AG08396 (cell line): ENCODE results near the gene ZEB1.

Experiments used
- DNase-seq: peaks from one replicate; pipeline ENCODE4 v3.0.0; 2012; ENCODE audit warnings: low spot score, mixed read lengths

ZEB1 gene

DNA sequence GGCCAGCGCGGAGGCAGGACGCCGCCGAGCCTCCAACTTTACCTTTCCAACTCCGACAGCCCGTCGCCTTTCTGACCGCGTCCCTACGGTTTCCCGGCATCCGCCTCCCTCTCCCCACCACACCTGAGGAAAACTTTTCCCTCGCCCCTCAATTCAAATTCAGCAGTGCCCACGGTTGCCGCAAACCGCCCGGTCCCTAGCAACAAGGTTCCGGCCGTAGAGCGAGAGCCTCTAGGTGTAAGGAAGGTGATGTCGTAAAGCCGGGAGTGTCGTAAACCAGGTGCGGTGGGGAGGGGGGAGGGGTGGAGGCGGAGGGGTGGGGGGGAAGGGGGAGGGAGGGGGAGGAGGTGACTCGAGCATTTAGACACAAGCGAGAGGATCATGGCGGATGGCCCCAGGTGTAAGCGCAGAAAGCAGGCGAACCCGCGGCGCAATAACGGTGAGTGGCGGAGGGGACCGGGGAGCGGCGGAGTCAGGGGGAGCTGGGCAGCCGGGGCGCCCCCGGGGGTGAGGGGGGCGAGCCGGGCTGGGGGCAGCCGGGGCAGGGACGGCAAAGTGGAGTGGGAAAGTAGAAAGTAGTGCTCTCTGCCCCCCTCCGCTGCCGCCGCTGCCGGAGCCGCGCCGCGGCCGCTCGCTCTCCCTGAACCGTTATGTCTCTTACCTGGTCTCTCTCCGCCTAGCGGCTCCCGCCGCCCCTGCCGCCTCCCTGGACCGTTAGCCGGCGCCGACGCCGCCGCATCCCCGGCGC lies at the start of gene ZEB1:
ZEB1 (plus strand) TSS at position 363 of the 748 bp plus-strand sequence; CDS start at position 382, 19 bp downstream.
- peak; percentile 86 for DNase-seq

DNA sequence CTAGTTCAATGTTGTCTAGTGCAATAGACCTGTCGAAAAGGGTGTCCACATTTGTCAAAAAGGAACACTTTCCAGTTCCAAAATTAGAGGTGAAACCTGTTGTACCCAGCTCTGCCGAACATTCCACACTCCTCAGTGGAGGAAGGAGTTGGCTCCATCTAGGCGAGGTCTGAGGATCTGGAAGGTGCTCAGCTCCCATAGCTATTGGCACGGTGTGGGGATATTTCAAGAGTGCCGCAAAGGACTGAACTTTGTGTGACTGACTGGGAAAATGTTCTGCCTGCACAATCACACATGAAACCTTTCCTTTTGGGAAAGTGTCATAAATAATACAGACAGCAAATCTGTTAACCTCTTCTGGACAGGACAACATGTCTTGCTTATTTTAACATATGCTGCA lies 48.1 kb upstream of the ZEB1 start:
- DNase-seq: no peak

DNA sequence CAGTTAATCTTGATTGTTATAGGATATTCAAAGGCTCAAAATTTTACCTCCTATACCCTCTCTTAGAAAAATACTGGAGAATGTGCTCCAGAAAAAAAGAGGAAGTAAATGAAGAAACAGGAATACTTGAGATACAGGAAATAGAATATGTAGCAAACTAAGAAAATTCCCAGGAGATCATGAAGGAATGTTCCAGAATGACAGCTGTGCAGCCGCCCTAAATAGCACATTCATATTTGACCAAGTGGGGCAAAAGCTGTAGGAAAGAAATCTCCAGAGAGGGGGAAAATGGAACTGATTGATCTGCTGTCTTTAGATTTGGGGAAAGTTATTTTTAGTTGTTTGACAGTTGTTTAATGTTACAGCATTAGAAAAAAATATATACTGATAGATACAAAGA lies 46.2 kb upstream of the ZEB1 start:
- no peak for DNase-seq

DNA sequence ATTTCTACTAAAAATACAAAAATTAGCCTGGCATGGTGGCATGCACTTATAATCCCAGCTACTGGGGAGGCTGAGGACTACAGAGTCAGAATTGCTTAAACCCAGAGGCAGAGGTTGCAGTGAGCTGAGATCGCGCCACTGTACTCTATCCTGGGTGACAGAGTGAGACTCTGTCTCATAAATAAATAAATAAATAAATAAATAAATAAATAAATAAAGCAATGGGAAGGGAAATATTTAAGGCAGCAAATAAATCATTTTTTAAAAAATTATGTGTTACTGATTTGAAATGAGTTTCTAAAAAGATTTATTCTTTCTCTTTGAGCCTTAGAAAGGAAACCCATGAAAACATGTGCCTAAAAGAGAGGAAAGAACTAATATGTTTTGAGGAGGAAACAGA lies 45.2 kb upstream of the ZEB1 start:
- DNase-seq: no peak

DNA sequence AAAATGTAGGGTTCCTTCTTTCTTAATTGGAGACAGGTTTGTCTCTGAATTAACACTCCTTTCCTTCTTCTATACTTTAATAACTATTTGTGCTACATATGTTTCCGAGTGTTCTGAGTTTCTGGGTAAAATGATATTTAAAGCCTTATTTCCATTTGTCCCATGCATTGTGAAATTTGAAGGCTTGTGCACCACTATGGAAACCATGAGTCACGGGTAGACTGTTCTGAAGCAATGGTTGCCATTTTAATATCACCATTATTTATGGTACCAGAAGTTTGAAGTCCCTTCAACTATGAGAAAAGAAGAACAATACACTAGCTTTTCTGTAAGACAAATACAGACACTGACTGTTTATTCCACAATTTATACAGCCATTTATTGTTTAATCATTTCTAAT lies 44.7 kb upstream of the ZEB1 start:
- DNase-seq: no peak

DNA sequence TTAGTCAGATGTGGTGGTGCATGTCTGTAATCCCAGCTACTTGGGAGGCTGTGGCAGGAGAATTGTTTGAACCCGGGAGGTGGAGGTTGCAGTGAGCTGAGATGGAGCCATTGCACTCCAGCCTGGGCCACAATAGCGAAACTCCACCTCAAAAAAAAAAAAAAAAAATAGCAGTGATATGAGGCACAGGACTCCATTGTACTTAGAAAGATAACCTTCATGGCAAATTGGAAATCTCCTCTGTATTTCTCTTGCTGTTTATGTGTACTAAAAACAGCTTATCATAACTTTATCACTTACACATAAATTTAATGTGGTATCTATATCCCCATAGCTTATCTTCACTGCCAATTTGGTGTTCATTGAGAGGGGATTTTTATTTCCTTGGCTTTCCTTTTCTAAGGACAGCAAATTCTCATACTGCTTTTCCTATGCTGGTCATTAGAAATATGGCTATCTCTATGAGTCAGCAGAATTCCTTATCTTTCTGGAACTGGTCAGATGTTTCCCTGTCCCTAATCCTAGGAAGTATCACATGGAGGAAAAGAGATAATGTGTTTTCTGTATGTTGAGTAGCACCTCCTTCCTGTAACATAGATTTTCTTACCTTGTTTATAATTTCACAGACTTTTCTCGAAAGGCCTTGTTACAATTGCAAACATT lies 40.6 kb upstream of the ZEB1 start:
- DNase-seq: no peak

DNA sequence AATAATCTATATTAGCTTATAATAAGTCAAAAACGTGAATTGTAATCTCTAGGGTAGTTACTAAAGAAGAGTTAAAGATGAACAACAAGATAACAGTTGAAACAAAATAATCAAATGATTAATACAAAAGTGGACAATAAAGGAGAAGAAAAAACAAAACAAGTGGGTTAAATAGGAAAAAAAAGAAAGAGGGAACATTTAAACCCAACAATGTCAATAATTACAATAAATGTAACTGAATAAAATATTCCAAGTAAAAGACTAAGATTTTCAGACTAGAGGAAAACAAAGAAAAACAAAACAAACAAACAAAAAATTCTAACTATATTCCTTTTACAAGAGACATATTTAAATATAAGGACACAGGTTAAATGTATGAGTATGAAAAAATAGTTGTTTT lies 38.0 kb upstream of the ZEB1 start:
- DNase-seq: no peak

DNA sequence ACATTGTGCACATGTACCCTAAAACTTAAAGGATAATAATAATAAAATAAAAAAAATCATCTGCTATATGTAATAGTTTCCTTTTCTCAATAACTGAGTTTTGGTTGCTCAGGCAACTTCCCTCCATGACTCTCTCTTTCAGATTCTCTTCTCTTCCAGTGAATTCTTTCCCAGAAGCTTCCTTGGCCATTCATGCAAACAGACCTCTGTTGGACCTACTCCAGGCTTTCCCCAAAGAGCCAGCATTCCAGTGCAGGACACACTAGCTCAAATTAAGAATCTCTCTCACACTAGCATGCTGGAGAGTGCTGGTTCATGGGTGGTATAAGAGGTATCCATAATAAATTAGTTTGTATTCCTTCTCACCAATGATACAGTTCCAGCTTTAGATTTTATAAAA lies 31.0 kb upstream of the ZEB1 start:
- no peak for DNase-seq

DNA sequence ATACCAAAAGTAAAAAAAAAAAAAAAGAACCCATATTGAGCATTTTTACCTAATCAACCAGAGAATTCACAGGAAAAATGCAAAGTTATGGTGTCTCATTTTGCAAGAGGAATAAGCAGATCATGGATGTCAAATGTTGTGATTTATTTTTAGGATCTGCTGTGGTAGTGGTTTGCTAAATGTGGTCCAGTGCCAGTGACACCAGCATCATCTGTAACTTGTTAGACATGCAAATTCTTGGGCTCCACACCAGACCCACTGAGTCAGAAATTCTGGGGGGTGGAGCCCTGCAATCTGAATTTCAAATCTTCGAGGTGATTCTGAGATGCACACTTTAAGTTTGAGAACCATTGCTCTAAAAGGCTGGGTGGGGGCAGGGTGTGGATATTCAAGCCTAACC lies 30.1 kb upstream of the ZEB1 start:
- DNase-seq: no peak

DNA sequence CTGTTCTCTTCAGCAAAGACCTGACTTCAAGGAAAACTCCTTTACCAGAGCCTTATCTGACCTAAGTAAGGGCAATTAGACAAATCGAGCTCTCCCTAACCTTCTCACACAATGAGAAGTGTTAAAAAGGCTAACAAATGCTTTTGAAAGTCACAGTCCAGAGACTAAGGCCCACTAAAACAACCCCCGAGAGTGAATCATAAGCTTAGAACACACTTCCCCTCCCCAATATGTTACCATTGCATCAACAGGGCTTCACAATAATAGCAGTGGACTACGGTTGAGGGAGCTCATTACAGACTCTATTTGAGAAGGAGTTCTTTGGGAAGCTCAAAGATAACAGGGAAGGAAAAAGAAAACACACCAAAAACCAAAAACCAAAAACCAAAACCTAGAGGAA lies 28.6 kb upstream of the ZEB1 start:
- DNase-seq: no peak

DNA sequence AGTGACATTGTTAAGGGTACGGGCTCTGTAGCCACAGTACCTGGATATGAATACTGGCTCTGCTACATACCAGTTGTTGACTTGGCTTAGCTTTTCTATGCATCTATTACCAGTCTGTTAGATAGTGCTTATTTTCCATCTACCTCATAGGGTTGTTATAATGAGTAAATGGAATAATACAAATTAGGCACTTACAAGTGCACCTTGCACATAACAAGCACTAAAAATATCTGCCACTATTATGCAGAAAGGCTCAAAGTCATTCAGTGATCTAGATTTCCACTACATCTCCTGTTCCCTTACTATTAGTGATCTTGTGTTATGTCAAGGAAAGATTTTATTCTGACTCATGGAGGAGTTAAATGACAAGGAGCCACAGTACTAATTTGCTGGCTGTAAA lies 27.9 kb upstream of the ZEB1 start:
- no peak for DNase-seq

DNA sequence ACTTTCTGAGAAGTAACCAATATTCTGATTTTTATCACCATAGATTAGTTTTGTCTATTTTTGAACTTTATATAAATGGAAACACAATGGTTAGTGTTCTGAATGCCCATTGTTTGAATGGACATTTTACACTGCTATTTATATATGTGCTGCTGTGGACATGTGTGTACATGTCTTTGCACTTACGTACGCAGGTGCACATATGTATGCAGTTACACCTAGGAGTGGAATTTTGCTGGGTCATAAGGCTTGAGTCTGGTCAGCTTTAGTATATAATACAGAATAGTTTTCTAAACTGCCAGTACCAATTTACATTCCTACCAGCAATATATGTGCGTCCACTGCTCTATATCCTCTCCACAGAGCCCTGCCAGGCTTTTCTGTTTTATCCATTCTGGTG lies 24.5 kb upstream of the ZEB1 start:
- DNase-seq: no peak

DNA sequence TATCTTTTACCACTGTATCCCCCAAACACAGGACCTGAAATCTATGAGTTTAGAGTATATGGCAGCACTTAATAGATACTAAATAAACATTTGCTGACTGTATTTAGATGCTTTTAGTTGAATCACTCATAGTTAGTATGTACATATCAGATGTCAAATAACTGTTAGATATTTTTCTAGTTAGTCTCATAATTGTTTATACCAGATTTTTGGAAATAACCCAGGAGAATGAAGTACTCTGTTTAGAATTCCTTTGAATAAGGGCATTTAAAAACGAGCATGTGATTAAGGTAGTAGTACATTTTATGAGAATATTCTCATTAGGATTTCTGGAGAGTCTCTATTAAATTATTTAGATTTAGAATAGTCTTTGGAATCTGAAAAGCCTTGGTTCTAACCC lies 22.3 kb upstream of the ZEB1 start:
- DNase-seq: no peak

DNA sequence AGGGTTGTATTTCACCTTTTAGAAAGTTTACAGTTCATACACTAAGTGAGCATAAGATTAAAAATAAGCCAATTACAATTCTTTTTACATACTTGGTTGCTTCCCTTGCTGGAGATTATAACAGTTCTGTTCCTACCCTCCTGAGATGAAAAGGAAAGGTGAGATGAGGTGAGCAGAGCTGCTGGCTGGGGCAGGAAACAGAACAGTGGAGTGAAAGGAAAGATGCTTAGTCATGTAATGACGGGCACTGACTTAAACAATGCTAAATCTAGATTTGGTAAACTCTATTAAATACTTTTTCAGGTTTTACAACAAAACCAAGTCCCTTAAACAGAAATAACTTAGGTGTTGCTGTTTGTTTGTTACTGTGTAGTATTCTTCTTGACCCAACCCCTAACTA lies 19.9 kb upstream of the ZEB1 start:
- DNase-seq: no peak

DNA sequence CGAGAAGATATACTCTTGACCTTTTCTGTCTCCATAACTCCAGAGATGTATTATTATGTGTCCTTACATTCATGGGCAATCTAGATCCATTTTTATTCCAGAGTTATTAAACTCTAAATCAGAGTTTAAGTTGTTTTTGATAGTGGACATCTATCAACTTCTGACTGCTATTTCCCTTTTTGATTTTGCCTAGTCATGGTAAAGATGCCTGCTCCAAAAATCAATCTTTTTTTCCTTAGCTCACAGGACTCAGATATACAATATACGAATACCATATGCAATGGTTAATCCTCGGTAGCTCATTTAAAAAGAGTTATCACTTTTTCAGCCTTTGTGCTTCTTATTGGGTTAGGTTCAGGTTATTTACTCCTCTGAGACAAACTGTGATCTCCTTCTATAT lies 15.8 kb upstream of the ZEB1 start:
- DNase-seq: no peak

DNA sequence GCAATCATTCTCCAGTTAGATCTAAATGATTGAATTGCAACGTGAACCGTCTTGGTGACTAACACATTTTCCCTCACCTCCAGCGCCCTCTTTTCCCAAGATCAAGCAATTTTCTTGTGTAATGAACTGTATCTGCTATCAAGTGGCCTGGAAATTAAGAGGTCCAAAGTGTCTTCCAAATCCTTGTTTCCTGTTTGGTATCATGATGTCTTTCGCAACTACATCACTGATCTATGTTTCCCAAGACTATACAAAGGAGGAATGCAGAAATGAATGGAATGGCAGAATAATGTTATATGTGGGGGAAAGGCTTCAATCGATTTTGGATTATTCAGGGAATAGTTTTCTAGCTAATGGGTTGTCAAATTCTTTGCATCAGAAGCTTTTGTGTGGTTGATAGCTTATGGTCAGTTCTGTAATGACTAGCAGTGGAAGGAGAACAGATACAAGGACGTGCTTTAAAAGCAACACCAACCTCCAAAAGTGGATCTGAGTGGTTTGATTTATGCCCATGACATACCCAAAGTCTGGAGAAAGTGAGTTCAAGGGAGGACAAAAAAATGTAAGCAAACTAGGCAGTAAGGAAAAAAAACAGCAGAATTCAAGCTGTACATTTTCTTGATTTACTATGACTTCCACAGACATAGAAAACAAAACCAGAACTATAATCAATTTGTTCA lies 14.6 kb upstream of the ZEB1 start:
- no peak for DNase-seq

DNA sequence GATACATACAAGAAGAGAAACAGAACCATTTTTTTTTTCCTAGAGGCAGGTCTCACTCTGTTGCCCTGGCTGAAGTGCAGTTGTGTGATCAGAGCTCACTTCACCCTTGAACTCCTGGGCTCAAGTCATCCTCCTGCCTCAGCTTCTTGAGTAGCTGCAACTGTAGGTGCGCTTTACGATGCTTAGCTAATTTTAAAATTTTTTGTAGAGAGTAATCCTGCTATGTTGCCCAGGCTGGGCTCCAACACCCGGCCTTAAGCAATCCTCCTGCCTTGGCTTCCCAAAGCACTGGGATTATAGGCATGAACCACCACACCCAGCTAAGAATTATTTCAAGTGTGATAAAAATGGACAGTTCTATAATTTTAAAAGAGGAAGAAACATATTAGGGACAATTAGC lies 5.6 kb upstream of the ZEB1 start:
- no peak for DNase-seq

DNA sequence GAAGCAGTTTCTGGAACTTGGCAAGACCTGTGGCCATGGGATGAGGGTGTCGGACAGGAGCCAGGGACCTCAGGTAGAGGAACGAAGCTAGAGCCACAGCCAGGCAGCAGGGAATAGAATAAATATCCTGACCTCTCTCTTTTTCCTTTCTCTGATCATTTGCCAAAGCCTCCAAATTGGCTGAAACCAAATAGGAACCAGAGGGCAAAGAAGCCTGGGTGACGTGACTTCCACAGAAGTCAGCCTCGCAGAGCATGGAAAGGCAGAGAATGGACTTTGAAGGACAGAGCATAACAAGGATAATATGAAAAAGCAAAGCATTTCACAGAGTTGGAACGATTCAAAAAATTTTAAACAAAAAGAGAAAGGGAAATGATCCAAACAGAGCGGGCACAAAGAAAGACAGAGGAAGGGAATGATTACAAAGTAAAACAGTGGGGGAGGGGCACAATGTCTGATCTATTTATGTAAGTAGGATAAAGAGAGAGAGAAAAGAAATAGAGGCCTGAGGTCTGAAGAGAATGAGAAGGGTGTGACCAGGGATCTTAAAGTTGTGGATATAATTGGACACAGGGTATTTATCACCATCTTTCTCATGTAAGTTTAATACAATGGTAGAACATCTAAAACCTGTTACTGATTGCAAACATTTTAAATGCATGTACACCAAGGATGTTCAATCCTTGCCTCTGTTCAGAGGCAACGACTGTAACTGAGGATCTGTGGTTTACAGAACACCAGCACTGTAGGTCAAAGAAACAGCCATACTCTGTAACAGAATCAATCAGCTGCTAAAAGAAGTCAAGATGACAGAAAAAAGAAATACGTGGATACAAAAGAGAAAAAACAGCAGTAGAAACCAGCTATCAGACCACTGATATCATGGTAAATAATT lies 4.5 kb upstream of the ZEB1 start:
- DNase-seq: no peak

DNA sequence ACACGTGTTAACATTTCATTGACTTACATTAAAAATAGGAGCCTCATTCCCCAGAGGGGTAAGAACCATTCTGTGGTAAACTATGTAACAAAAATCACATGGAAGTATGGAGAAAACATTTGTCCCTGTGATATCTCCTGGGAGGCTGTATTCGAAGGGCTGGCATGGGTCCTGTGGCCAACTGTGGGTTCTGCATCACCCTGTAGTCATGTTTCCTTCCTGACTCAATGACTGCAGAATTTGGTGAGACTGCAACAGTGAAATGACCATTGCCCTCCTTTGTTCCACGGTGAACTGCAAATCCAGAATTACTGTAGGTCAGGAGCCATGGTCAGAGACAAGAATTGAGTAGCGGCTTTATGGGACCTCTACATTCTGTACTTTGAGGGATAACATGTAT lies 3.6 kb upstream of the ZEB1 start:
- peak; percentile 67 for DNase-seq

DNA sequence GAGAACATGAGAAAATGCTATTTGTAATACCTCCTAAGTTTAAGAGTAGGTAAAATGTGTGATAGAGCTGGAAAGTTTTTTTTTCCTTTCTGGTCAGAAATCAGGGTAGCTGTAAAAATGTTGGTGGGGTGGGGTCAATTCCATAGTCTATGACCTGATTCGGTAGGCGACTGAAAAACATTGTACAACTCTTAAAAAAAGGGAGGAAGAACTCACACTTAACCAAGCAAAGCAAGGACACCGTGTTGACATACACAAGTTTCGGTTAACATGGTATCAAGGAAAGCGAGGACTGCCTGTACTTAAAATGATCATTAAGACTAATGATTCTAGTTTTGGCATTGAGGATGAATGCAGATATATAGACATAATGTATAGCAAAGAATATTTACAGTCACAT lies 1.8 kb upstream of the ZEB1 start:
- no peak for DNase-seq

DNA sequence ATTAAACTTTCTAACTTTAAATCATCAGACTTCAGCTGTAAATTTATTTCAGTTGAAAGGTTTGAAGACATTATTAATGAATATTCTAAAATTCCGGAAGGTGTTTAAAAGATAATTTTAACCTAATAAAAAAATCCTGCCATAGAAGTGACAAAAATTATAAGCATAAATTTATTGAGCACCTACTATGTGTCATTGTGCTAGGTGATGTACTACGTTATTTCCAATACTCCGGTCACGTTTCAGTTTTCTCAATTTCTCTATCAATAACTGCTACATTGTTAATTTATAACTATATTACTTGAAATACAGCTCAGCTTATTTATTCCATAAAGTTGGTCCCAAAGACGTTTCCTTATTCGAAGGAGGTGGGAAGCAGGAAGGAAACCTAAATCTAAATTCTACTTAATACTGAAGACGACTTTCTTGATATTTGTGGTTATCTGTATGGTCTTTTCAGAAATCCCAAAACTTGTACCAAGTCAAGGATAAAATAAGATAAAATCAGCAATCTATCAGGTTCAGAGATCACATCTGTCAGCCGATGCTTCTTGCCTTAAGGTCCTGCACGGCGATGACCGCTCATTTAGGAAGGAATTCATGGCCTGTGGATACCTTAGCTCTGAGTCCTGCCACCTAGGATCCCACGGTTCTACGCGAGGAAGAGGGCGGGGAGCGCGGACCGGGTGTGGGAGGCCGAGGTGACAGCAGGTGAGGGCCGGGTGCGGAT lies 1.2 kb upstream of the ZEB1 start:
- no peak for DNase-seq

DNA sequence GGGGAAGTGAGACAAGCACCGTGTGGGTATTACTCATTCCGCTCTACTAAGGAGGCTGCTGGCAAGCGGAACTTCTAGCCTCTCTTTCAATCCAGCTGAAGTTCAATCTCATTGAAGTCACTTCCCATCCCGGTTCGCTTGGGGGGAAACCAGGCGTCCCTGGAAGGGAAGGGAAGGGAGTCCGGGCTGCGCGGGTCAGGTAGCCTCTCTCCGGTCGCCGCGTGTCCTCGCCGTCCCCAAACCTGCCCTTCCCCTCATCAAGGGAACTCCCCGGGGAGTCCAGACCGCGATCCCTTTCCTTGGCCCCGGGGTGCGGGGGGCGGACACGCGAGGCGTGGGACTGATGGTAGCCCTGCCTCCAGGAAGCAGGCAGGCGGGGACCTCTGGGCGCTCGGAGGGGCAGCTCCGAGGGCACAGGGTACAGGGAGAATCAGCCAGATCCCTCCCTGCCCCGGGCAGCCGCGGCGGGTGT lies 598 bp upstream of the ZEB1 start:
- peak; percentile 60 for DNase-seq
